GM18517 (cell line): ENCODE results near the gene OTOA.
"Not testable (repeated sequence)": the region's sequence is repeated elsewhere in the genome, so short reads cannot be mapped to it uniquely, and the experiment has no call there.

ENCODE experiments used
- ATAC-seq: cut with Tn5 transposase; IDR thresholded peaks from one replicate; pipeline ENCODE4 v1.9.1; 2021; ENCODE audit warnings: mild to moderate bottlenecking, moderate library complexity; ENCODE audit not compliant: unreplicated experiment

The OTOA gene

DNA sequence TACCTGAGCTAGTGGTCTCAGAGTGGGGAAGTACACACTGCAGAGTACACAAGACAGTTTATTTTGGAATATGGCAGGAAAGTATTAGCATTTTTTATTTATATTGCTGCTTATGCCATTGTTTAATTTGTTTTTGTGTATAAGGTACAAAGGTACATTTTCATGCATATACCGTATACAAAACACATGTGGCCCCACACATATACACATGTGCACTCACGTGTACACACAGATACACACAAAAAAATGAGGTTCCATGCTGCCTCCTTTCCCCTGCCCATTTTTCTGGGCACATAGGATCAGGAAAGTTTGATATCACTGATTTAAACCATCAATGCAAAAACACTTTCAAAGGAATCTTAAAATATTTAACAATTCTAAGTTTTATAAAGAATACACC, 24.3 kb upstream of the OTOA start:
- ATAC-seq: no peak

- ATAC-seq: no peak
These were observed 21.9 kb upstream of the OTOA start for GRCh38 chr16:21641916-21642315.

DNA sequence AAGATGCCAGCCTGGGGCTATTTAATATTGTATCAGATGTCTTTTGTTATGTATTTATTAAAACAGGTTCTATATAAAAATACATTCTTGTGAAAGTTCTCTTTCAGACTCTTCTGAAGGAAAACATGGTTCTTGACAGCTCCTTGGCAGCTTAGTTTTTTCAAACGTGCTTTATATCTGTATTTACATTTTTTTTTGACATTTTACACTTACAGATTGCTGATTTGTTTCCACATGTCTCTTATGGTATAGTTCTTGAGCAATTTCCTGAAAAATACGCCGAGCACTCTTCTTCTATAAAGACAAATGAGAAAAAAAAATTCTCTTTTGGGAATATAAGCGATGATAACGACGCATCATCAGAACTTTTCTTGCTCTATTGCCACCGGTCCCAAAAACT, 20.9 kb upstream of the OTOA start:
- no peak for ATAC-seq

GRCh38 chr16:21643785-21644184, 20.0 kb upstream of the OTOA start:
- ATAC-seq: no peak

DNA sequence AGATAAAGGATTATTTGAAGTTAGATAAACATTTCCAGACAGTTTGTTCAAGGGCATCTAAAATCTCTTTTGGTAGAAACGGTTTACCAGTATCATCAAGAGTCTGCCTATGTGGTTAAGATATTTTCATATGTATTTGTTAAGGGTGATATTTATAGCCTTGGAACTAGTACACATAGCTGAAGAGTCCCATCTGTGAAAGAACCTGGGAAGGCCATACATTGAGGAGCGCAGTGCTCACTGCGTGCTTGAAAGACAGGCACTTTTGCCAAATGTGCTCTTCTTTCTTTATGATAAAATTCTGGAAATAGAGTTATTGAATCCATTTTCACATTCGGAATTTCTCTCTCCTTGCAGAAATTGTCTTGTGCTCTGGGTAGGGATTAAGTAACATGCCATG, 19.1 kb upstream of the OTOA start:
- no peak for ATAC-seq

DNA sequence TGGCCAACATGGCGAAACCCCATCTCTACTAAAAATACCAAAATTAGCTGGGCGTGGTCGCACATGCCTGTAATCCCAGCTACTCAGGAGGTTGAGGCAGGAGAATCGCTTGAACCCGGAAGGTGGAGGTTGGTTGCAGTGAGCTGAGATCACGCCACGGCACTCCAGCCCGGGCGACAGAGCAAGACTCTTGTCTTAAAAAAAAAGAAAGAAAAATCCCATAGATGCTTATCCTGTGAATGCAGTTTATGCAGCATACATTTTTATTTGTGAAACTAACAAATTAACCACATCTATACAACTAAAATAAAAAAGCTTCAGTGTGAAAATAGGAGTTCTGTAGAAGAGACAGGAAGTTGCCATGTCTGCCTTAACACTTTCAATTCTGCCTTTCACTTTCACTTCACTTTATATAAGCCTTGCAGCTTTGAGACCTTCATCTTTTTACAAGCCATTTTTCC, 18.5 kb upstream of the OTOA start:
- peak; percentile 53 for ATAC-seq

GRCh38 chr16:21646091-21646490, 17.7 kb upstream of the OTOA start:
- no peak for ATAC-seq

DNA sequence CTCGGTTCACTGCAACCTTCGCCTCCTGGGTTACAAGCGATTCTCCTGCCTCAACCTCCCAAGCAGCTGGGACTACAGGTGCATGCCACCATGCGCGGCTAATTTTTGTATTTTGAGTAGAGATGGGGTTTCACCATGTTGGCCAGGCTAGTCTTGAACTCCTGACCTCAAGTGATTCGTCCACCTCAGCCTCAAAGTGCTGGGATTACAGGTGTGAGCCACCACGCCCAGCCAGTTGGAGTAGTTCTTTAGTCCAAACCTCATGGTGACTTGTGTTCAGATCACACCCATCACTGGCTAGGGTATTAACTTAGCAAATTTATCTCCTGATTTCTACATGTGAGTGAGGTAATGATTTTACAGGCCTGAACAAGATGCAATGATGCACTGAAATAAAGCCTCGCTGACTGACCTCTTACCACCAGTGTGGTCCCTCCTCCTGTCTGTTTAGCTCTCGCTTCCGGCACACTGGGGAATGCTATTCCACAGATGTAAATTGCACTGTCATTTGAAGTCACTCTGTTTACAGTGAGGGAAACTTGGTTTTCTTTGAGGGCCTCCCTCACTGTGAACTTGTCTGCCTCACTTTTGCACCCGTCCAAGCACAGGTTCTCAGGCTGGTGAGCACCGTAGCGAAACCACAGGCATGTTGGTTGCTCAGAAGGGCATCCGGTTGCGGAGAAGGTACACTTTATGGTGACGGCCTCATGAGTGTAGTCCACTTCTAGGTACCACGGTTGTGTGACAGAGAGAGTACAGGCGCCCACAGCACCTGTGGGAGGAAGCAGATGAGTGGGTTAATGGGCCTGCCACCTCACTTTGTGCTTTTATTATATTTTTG, 16.8 kb upstream of the OTOA start:
- ATAC-seq: peak; percentile 84

GRCh38 chr16:21647562-21648164, 16.1 kb upstream of the OTOA start:
- ATAC-seq: peak; percentile 12

- not testable (repeated sequence) for ATAC-seq
These were observed 13.9 kb upstream of the OTOA start for GRCh38 chr16:21649826-21650406.

GRCh38 chr16:21650521-21650920, 13.2 kb upstream of the OTOA start:
- no peak for ATAC-seq

DNA sequence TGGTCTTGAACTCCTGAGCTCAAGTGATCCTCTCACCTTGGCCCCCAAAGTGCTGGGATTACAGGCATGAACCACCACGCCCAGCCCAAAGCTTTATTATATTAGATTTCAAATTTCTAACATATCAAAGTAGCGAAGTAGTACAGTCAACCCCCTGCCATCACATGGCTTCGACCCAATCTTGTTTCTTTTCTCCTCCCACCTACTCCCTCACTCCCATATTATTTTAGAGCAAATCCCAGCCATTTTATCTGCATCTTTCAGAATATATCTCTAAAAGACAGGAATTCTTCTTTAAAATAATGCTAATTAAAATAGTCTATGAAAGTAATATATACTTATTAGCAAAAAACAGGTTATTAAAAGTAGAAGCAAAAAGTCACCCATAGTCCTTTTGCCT, 12.3 kb upstream of the OTOA start:
- no peak for ATAC-seq

DNA sequence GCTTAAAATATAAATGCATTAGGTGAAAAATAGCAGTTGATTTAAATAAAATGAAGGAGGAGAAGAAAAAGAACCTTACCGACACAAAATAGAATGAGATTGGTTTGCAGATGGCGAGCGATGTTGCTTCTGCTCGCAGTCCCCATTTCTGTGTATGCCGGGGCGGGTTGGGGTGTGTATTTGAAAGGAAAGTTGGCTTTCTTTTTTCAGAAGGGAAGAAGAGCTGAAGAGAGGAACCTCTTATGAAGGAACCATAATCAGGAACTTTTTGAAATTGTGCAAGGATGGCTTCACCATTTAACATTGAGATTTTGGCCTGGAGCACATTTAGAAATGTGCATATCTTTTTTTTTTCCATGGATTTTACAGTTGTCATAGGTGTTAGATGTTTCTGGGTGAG, 11.3 kb upstream of the OTOA start, which contains the start of gene IGSF6:
Gene IGSF6 (minus strand): TSS at position 156 of the 400 bp plus-strand sequence. CDS start 10 bp downstream, at position 146.
- no peak for ATAC-seq

GRCh38 chr16:21653571-21653970, 10.2 kb upstream of the OTOA start:
- no peak for ATAC-seq

GRCh38 chr16:21654466-21654865, 9.3 kb upstream of the OTOA start:
- ATAC-seq: no peak

GRCh38 chr16:21654881-21655280, 8.9 kb upstream of the OTOA start:
- no peak for ATAC-seq

DNA sequence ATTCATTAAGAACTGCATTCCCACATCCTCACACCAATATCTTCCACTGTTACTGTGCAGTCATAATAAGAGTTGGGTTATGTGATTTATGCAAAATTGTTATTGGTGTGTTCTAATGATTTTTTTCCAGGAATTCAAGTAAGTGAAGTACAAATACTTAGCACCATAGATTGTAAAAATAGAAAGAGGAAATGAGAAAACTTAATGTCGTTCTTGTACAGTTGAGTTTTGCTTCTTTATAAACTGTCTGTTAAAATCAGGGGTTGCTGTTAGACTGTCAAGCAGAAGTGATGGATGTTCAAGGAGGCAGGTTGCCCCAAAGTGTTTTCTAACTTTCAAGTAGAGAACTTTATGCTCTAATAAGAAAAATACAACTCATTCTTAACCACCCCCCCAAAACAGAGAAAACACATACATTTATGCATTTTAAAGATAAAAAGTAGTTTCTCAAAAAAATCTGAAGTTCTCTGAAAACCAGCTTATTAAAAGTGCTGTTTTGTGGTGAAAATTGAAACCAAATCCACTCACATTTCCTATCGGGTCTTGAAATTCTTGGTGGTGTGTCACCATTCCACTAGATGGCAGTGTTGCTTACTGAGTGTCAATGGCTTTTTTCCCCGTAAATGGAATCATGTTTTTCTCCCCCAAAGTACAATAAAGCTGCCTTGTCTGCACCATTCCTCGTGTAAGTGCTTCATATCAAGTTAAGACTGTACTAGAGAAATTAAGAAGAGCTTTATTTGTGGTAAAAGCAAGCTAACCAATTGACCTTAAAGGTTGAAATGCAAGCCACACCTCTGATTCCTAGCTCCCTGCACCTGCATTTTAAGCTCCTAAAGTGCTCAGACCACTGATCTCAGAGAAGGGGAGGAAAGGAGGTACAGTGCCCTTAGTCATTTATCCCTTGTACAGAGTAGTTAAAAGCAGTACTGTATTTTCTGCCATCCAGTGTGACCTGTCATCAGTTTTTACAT, 6.7 kb upstream of the OTOA start:
- ATAC-seq: no peak

- ATAC-seq: no peak
These were observed 4.6 kb upstream of the OTOA start for GRCh38 chr16:21659124-21659523.

- no peak for ATAC-seq
These were observed 1.2 kb downstream of the OTOA start for GRCh38 chr16:21664801-21665492.

- ATAC-seq: no peak
These were observed 3.0 kb downstream of the OTOA start for GRCh38 chr16:21666772-21667171.
